Medulla oblongata (tissue), 1 donor: Measurements from ENCODE around the gene NCAM2.
A peak's percentile ranks its signal among the peaks of the same experiment; 100 is the strongest.
"Not testable (repeated sequence)": the region's sequence is repeated elsewhere in the genome, so short reads cannot be mapped to it uniquely, and the experiment has no call there.

Experiments
- DNase-seq: peaks from one replicate; pipeline ENCODE4 v3.0.0-alpha.2; 2015; ENCODE audit errors: extremely low spot score

NCAM2 gene

GRCh38 chr21:21301013-21301412 is 302.8 kb downstream of the NCAM2 start:
- no peak for DNase-seq

GRCh38 chr21:21309510-21309909 is 311.3 kb downstream of the NCAM2 start:
- DNase-seq: no peak

- DNase-seq: no peak
Observed at GRCh38 chr21:21324297-21324696, 326.1 kb downstream of the NCAM2 start.

- DNase-seq: no peak
Observed at GRCh38 chr21:21332492-21332891, 334.3 kb downstream of the NCAM2 start.

- no peak for DNase-seq
Observed at GRCh38 chr21:21341041-21341440, 342.8 kb downstream of the NCAM2 start.

GRCh38 chr21:21345296-21345695 is 347.1 kb downstream of the NCAM2 start:
- DNase-seq: no peak

- no peak for DNase-seq
Observed at GRCh38 chr21:21345872-21346271, 347.7 kb downstream of the NCAM2 start.

GRCh38 chr21:21366277-21366676 is 368.1 kb downstream of the NCAM2 start:
- DNase-seq: no peak

GRCh38 chr21:21367583-21367982 is 369.4 kb downstream of the NCAM2 start:
- no peak for DNase-seq

- DNase-seq: peak; percentile 40
Observed at GRCh38 chr21:21373969-21374368, 375.8 kb downstream of the NCAM2 start.

- no peak for DNase-seq
Observed at GRCh38 chr21:21383126-21383525, 384.9 kb downstream of the NCAM2 start.

- DNase-seq: no peak
Observed at GRCh38 chr21:21384977-21385376, 386.8 kb downstream of the NCAM2 start.

GRCh38 chr21:21385404-21385803 is 387.2 kb downstream of the NCAM2 start:
- DNase-seq: no peak

GRCh38 chr21:21387916-21388315 is 389.7 kb downstream of the NCAM2 start:
- no peak for DNase-seq

- DNase-seq: no peak
Observed at GRCh38 chr21:21394064-21394463, 395.9 kb downstream of the NCAM2 start.

- no peak for DNase-seq
Observed at GRCh38 chr21:21396424-21396823, 398.2 kb downstream of the NCAM2 start.

GRCh38 chr21:21397464-21397863 is 399.3 kb downstream of the NCAM2 start:
- no peak for DNase-seq

- no peak for DNase-seq
Observed at GRCh38 chr21:21401444-21401843, 403.2 kb downstream of the NCAM2 start.

- DNase-seq: not testable (repeated sequence)
Observed at GRCh38 chr21:21402187-21402586, 404.0 kb downstream of the NCAM2 start.

GRCh38 chr21:21404261-21404660 is 406.1 kb downstream of the NCAM2 start:
- peak; percentile 33 for DNase-seq

GRCh38 chr21:21406921-21407320 is 408.7 kb downstream of the NCAM2 start:
- DNase-seq: no peak

GRCh38 chr21:21412096-21412495 is 413.9 kb downstream of the NCAM2 start:
- DNase-seq: no peak

- DNase-seq: no peak
Observed at GRCh38 chr21:21415741-21416140, 417.5 kb downstream of the NCAM2 start.

- no peak for DNase-seq
Observed at GRCh38 chr21:21434944-21435343, 436.7 kb downstream of the NCAM2 start.
